Esophagus muscularis mucosa (tissue), 4 donors: Measurements from ENCODE around the gene SLC4A5.

Experiments used
- CTCF ChIP-seq, 3 experiments: fragments of 200-600 bp in 2 of 3; fragments of 450-650 bp in 1 of 3; sonication (generic) in 2 of 3; IDR thresholded peaks; one replicate each; pipeline ENCODE4 v1.5.1; 2017 to 2019; ENCODE audit warnings: antibody characterized with exemption in 3 of 3, mild to moderate bottlenecking in 2 of 3, moderate library complexity in 1 of 3
- EP300 ChIP-seq: sonication (generic); formaldehyde crosslinking; IDR thresholded peaks from one replicate; pipeline ENCODE4 v1.6.1; 2017; ENCODE audit warnings: antibody characterized with exemption
- POLR2A ChIP-seq: fragments of 450-650 bp; IDR thresholded peaks from one replicate; pipeline ENCODE4 v1.6.1; 2017; ENCODE audit warnings: antibody characterized with exemption, moderate library complexity, mild to moderate bottlenecking, low read depth

- TF ChIP-seq CTCF (IDR thresholded peaks at IDR 0.05) (no peak), POLR2A (no peak), EP300 (no peak)
Measured at GRCh38 chr2:74191596-74192380, 151.4 kb downstream of the SLC4A5 start.
